Activated CD4-positive, alpha-beta T cell treated with anti-CD3 and anti-CD28 coated beads for 24 hours (primary cell): ENCODE results near the gene OR10W1.

Source experiments
- DNase-seq, 2 donors: peaks; one replicate each; pipeline ENCODE4 v3.0.0-alpha.2; 2020; ENCODE audit warnings: low read depth in 2 of 2

The OR10W1 gene, protein sequence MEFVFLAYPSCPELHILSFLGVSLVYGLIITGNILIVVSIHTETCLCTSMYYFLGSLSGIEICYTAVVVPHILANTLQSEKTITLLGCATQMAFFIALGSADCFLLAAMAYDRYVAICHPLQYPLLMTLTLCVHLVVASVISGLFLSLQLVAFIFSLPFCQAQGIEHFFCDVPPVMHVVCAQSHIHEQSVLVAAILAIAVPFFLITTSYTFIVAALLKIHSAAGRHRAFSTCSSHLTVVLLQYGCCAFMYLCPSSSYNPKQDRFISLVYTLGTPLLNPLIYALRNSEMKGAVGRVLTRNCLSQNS

DNA sequence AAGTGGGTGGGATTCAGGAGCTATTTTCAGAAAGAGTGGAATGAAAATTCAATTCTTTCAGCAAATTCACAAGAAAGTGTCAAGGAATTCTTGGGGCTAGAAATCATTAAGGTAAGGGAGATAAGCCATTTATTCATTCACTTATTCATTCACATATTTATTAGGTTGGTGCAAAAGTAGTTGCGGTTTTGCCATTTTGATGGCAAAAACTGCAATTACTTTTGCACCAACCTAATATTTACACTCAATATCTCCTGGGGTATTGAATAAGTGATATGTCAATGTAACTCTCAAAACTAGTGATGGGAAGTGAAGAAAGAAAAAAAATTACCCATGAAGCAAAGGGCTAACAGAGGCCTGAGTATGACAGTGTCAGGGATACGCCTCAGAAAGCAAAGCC is at the start of gene OR10W1:
TSS of gene OR10W1 (minus strand) at position 119 of the 400 bp plus-strand sequence. CDS start 402 bp downstream, outside the sequence.
- no peak for DNase-seq

DNA sequence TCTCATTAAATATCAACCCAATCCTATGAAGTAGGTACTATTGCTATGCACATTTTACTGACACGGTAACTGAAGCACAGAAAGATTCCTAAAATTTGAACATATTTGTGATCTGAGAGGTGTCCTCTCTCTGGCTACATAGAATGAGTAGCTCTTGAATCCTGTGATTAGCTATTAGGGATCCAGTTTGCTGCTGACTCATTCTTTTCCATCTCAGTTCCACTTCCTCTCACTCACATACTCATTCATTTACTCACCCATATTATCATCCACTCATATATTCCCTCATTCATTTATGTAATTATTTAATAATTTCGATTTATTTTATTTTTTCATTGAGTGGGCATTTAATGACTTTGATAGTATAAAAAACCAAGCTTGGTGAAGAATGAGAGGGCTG is 48.1 kb upstream of the OR10W1 start:
- DNase-seq, result no peak

DNA sequence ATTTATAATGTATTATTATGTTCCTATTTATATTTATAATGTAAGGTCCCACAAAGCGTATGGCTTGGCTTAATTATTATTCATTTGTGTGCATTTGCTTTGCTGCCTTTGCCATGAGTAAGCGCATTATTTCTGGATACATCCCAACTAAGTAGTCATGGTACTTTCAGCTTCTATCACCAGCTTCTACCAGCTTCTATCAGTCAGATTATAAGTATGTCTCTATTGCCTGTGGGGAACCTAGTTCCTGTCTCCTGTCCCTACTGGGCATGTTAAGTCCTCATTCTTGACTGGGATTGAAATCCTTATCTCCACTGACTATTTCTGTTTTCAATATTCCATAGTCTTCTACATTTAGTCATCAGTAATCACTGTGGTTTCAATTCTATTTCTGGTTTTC is 33.5 kb upstream of the OR10W1 start:
- no peak for DNase-seq

DNA sequence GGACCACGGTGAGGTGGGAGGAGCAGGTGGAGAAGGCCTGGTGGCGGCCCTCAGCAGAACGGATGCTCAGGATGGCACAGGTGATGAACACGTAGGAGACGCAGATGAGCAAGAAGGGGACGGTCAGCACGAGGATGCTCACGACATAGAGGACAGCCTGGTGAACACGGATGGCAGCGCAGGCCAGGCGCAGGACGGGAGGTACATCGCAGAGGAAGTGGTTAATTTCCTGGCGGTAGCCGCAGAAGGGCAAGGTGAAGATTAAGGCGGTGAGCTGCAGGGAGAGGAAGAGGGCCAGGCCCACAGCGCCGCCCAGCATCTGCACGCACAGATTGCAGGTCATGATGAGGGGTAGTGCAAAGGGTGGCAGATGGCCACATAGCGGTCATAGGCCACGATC is 24.0 kb upstream of the OR10W1 start:
- no peak for DNase-seq

DNA sequence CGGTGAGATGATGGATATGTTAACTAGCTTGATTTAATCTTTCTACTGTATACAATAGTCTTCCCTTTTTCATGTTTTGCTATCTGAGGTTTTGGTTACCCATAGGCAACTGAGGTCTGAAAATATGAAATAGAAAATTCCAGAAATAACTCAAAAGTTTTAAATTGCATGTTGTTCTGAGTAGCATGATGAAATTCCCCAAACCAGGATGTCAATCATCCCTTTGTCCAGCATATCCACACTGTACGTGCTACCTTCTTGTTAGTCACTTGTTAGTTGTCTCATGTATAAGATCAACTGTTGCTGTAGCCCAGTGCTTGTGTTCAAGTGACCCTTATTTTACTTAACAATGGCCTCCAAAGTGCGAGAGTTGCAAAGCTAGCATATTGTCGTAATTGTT is 21.2 kb upstream of the OR10W1 start:
- DNase-seq, result no peak

DNA sequence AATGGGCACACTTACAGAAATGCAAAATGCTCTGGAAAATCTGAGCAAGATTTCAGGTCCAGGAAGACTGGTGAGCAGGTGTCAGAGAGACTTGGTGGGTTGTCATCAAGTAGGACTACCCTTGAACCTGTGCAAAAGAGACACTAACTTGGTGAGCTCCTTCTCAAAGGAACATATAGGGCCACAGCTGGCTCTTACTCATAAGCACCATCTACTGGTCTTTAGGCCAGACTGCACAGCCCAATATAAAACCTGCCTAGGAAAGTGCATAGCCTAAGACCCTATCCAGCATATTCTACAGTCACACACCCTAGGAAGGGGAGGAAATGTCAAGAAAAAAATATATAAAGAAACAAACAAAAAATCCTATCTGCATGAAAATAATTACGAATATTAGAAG is 18.2 kb upstream of the OR10W1 start:
- no peak for DNase-seq

DNA sequence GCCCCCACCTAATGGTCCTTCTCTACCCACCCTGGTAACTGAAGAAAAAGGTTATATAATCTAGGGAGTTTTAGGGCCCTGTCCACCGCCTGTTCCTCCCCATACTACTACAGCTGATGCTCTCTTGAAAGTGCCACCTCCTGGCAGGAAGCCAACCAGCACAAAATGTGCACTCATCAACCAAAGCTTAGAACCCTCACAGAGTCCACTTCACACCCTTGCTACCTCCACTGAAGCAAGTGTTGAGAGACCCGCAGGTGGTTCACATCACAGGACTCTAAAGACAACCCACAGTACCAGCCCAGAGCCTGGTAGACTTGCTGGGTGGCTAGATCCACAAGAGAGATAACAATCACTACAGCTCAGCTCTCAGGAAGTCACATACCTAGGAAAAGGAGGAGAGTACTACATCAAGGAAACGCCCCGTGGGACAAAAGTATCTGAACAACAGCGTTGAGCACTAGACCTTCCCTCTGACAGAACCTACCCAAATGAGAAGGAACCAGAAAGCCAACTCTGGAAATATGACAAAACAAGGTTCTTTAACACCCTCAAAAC is 17.5 kb upstream of the OR10W1 start:
- no peak for DNase-seq

DNA sequence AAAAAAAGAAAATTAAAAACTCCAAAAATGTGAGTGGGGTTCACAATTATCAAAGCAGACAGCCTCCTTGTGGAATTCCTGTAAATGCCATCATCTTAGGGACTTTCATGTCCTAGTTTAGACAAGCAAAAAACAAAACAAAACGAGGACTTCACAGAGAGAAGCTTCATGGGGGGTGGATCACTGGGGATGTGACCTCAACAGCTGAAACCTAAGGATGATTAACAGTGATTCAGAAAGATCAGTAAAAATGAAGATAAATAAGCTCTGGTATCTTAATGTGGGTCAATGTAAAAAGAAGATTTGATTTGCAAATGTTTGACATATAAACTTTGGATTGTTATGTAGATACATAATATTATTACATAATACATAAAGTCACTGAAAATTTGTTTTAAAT is 8.1 kb upstream of the OR10W1 start:
- no peak for DNase-seq

DNA sequence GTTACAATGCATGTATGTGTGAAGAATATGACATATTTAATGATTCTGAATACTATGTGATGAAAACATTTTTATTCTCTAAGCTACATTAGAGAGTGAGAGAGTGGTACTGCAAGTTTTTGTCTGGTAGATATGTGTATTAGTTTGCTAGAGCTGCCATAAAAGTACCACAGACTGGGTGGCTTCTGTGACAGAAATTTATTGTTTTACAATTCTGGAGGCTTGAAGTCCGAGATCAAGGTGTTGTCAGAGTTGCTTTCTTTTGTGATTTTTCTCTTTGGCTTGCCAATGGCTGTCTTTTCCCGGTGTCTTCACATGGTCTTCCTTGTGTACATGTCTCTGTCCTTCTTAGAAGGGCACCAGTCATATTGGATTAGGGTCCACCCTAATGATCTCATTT is 6.9 kb upstream of the OR10W1 start:
- DNase-seq, result no peak

DNA sequence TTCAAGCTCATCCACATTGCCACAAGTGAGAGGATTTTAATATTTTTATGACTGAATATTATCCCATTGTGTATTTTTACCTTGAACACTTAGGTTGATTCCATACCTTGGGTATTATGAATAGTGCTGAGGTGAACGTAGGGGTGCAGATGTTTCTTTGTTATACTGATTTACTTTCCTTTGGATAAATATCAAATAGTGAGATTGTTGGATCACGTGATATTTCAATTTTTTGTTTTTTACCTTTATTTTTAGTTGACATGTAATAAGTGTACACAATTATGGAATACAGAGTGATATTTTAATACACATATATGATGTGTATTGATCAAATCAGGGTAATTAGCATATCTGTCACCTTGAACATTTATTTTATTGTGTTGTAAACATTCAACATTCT is 8.1 kb downstream of the OR10W1 start:
- DNase-seq, result no peak

DNA sequence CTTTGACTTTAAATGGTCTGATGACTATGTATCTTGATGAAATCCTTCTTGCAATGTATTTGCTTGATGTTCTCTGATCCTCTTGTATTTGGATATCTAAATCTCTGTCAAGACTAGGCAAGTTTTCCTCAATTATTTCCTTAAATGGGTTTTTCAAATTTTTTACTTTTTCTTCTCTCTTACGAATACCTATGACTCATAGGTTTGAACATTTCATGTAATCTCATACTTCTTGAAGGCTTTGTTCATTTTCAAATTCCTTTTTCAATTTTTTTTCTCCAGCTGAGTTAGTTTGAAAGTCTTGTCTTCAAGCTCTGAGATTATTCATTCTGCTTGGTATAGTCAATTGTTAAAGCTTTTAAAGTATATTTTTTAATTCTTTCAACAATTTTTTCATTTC is 13.1 kb downstream of the OR10W1 start:
- DNase-seq, result no peak

DNA sequence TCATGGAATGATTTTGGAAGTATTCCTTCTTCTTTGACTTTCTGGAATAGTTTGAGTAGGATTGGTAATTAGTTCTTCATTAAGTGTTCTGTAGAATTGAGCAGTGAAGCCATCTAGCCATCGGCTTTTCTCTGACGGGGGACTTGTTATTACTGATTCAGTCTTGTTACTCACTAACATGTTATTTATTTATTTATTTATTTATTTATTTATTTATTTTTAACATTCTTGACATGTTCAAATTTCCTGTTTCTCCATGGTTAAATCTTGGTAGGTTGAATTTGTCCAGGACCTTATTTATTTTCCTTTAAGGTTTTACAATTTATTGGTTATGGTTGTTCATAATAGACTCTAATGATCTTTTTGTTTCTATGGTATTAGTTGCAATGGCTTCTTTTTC is 24.1 kb downstream of the OR10W1 start:
- no peak for DNase-seq

DNA sequence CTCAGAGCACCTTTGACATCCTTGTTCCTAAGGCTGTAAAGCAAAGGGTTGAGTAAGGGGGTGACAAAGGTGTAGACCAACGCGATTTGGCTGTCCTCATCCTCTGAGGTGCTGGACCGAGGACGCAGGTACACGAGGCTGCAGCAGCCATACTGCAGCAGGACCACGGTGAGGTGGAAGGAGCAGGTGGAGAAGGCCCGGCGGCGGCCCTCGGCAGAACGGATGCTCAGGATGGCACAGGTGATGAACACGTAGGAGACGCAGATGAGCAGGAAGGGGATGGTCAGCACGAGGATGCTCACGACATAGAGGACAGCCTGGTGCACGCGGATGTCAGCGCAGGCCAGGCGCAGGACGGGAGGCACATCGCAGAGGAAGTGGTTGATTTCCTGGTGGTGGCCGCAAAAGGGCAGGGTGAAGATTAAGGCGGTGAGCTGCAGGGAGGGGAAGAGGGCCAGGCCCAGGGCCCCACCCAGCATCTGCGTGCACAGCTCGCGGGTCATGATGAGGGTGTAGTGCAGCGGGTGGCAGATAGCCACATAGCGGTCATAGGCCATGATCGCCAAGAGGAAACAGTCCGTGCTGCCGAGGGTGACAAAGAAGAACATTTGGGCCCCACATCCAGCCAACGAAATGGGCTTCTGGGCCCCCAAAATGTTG is 40.0 kb downstream of the OR10W1 start:
- no peak for DNase-seq

DNA sequence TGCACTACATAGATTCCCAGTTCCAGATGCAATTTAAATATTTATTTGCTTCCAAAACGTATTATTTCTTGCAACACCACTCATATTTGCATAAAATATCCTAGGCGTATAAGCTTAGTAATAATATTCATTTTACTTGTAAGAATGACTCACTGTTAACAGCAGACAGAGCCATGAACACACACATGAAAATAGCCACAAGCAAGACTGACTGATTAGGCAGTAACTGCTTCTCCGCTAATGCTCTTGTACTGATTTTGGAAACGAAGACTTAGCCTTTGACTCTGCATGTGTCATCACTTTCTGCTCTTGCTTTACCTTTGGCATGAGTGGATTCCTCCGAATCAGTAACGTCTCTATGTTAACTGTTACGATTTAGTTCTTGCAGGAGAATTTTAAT is 45.3 kb downstream of the OR10W1 start:
- DNase-seq, result no peak
